ENCODE data around the gene LRRC45. TPM values are rescaled to one million over a fixed set of nuclear protein-coding genes. Genes with fewer than 3 reads are reported as not detected.

The LRRC45 gene
- total RNA-seq, 1 donor: 5.5 TPM

DNA sequence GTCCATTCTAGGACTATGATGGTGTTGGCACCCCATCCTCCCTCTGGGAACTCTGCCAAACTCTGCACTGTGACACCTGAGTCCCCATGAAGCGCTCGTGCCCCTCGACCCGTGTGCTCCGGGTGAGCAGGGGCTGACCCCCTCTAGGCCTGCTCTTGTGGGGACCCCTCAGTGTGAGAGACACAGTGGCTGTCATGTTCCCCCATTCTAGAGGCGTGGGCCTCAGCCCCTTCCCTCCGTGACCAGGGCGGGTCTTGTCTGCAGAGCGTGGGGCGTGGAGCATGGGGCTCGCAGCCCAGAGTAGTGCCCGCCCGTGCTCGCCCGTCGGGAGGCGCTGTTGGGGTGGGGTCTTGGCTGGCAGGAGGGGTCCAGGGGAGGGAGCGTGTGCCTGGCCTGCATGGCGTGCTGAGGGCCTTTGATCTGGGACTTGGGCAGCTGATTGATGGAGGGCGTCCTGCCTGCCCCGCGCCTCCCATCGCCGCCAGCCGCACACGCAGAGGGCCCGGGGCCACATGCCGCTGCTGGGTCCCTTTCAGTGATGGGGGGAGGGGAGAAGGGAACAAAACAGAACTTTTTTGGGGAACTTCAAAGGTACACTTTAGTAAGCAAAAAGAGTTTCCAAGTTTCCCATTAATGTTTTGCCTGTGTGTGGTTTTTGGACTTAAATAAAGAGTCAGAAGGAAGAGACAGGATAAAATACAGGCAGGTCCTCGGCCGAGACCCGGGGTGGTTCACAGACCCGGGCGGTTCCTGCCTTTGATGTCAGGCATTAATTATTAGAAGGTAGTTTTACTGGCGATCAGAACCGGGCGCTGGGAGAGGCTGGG, 22.9 kb upstream of the LRRC45 start:
- Histone ChIP-seq H3K4me1 (ENCODE audit: insufficient read depth, low read length) (no peaks in the 10 kb centered on the region), H3K4me3 (ENCODE audit: low read length) (no peak overlapping the region), H3K27me3 (ENCODE audit: insufficient read depth, low read length) (no peaks in the 10 kb centered on the region), H3K9me3 (ENCODE audit: low read depth, low read length) (no peaks in the 10 kb centered on the region)

DNA sequence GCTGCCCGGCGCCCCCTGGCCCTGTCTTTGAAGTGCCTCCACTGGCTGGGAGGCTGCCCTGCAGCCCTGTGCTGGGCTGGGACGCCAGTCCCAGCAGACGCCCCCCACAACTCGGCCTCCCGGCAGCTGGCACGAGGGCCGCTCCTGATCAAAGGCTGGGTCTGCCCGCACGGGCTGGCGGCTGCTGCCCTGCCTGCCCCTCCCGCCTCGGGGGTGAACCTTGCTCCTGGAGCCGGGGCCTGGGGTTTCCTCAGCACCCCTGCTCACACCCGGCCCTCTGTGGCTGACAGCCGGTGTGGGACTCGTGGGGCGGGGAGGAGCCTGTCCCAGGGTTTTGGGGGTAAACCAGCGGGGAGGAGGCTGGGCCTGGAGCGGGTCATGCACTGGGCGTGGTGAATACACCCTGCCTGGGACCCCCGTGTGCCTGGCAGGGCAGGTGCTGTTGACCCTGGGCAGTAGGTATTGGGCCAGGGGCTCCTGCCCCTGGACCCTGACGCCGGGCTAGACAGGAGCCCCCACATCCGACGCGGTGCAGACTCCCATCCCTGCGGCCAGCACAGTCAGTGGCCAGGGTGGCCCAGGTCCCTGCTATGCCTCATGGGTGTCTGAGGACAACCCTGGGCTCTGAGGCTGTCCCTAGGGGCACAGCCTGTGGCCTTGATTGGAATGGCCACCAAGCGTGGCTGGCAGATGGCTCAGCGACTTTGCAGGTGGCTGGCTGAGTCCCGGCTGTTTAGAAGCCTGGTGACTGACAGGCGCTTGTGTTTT, 22.1 kb upstream of the LRRC45 start:
- H3K4me1 ChIP-seq (ENCODE audit: insufficient read depth, low read length): no peaks in the 10 kb centered on the region
- H3K9me3 ChIP-seq (ENCODE audit: low read depth, low read length): no peaks in the 10 kb centered on the region
- no peak overlapping the region for H3K4me3 ChIP-seq (ENCODE audit: low read length)
- H3K27me3 ChIP-seq (ENCODE audit: insufficient read depth, low read length): no peaks in the 10 kb centered on the region

DNA sequence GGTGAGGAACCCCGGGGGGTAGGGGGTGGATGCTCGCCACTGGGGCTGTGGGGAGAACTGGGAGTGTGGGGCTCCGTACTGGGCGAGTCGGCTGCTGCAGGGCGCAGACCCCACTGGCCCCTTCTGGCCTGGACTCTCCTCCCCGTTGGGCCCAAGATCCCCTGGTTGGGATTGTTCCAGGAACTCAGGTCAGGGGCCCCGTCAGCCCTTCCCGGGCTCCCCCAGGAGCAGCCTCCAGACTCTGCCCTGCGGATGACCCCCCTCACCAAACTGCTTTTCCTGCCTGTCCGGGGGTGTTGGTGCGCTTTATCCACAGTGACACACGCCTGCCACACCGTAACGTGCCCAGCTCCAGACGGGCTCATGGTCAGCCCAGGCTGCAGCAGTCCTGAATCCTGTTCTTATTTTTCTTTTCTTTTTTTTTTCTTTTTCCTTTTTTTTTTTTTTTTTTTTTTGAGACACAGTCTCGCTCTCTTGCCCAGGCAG, 21.5 kb upstream of the LRRC45 start:
- Histone ChIP-seq H3K4me3 (ENCODE audit: low read length) (no peak overlapping the region), H3K27me3 (ENCODE audit: insufficient read depth, low read length) (no peaks in the 10 kb centered on the region), H3K9me3 (ENCODE audit: low read depth, low read length) (no peaks in the 10 kb centered on the region), H3K4me1 (ENCODE audit: insufficient read depth, low read length) (no peaks in the 10 kb centered on the region)

DNA sequence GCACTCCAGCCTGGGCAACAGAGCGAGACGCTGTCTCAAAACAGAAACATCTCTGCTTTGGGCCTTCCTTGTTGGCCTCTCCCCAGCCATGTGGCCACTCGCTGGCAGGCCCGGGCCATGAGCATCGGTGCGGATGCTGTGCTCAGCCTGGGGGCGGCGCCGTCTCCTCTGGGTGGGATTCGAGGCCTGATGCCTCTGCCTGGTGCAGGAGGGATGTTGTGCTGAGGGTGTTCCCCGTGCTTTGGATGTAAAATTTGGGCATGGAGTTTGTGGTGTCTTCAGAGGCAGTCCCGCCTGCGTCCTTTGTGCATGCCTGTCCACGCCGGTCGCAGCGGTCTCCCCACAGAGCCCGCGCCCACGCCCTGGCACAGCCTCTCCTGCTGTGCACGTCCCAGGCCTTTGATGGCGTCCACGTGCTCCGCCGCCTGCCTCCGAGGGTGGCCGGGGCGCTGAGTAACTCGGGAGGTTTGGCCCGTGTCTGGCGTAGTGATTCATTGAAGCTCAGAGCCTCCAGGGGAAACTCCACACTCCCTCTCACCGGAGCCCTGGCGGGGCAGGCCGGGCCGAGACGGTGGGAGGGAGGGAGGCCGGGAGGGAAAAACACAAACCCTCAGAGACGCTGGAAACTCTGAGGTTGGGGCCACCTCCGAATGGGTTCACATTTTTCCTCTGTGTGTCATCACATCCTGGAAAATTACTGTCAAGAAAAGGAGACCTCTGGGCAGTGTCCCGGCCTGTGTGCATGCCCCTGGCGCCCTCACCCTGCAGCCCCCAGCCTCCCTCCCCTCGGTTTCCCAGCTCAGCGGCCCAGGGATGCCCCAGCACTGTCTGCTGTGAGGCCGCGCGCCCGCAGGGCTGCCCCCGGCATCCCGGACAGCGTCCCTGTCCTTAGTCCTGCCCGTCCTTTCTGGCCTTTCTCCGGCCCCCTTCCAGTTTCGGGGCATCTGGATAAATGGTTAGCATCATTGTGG, 19.4 kb upstream of the LRRC45 start:
- Histone ChIP-seq H3K4me3 (ENCODE audit: low read length) (no peak overlapping the region), H3K9me3 (ENCODE audit: low read depth, low read length) (no peaks in the 10 kb centered on the region), H3K4me1 (ENCODE audit: insufficient read depth, low read length) (no peaks in the 10 kb centered on the region), H3K27me3 (ENCODE audit: insufficient read depth, low read length) (no peaks in the 10 kb centered on the region)

DNA sequence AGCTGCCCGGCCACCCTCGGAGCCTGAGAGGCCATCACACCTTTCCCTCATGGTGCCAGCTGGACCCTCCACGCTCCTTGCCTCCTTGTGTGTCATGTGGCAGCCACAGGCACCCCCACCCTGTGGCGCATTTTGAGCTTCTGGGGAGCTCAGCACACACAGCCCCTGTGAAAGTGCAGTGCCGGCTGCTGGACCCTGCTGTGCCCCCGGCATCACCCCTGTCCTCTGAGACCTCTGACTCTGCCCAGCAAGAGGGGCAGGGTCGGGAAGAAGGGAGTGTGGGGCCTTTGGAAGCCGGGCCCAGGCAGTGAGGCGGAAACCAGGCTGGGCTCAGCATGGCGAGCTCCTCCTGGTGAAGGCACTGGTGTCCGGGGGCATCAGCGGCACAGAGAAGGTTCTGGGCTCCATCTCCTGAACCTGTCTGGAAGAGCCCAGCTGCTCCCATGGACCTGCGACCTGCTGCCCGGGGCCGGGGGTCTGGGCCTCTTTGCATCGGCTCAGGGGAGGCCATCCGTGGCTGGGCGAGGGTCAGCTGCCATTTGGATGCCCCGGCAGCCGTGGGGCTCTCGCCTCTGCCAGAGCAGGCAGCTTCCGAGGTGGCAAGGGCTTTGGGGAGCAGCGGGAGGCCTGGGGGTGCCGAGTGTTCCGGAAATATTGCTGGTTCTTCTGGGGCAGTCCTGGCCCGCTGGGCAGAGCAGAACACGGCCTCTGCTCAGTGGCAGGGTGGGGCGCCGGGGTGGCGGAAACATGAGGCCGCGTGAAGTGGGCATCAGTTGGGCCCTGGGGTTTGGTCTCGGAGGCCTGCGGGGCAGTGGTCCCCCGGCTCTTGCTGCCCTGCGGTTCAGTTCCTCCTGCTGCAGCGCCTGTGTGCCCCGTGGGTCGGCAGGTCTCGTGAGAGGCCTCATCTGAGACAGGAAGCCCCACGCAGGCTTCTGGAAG, 18.3 kb upstream of the LRRC45 start:
- Histone ChIP-seq H3K27me3 (ENCODE audit: insufficient read depth, low read length) (no peaks in the 10 kb centered on the region), H3K4me3 (ENCODE audit: low read length) (no peak overlapping the region), H3K9me3 (ENCODE audit: low read depth, low read length) (no peaks in the 10 kb centered on the region), H3K4me1 (ENCODE audit: insufficient read depth, low read length) (no peaks in the 10 kb centered on the region)

DNA sequence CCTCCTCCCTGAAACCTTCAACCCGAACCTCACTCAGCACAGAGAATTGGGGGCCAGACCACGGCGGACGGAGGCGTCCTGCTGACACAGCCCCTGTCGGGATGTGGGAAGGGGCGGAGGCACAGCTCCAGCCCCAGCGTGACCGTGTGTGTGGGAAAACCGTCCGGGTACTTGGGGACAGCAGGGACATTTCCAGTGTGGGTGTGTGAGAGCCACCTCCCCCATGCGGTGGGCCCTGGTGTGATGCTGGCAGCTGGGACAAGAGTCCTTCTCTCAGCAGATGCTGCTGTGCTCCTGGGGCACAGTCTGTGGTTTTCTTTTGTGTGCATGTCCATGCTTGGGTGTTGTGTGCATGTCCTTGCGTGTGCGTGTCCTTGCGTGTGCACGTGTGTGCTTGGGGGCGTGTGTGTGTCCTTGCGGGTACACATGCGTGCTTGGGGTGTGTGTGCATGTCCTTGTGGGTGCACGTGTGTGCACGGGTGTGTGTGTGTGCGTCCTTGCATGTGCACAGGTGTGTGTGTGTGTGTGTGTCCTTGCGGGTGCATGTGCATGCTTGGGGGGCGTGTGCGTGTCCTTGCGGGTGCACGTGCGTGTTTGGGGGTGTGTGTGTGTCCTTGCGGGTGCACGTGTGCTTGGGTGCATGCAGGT, 17.3 kb upstream of the LRRC45 start:
- Histone ChIP-seq H3K9me3 (ENCODE audit: low read depth, low read length) (no peaks in the 10 kb centered on the region), H3K4me1 (ENCODE audit: insufficient read depth, low read length) (no peaks in the 10 kb centered on the region), H3K27me3 (ENCODE audit: insufficient read depth, low read length) (no peaks in the 10 kb centered on the region), H3K4me3 (ENCODE audit: low read length) (no peak overlapping the region)

DNA sequence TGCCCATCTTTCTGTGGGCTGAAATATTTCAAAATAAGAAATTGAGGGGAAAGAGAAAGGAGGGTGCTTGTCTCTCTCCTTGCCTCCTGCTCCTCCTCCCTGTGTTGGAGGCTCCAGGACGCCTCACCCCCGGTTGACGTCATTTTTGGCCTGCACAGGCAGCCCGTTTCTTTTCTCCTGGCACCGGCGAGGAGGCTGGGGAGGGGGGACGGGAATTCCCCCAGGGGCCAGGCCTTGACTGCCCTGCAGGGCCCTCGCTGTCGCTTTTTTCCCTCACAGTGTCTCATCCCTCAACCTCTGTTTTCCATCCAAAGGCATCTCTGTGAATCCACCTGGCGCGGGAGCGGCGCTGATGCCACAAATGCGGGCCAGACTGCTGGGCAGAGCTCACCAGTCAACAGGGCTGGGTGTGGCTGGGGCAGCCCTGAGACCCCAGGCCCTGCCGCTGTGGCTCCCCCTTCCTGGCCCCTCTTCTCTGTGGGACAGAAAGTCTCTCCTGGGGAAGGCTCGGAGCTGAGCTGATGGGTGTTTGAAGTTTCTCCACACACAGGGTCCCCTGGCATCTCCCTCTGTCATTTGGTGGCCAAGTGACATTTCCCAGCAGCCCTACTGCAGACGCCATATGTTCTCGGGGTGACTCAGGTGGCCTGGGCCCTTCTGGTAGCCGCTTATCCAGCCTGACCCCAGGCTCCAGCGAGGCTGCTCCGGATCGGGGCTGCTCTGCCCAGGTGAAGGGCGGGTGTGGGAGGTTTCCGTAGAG, 16.5 kb upstream of the LRRC45 start:
- no peaks in the 10 kb centered on the region for H3K27me3 ChIP-seq (ENCODE audit: insufficient read depth, low read length)
- no peaks in the 10 kb centered on the region for H3K9me3 ChIP-seq (ENCODE audit: low read depth, low read length)
- no peaks in the 10 kb centered on the region for H3K4me1 ChIP-seq (ENCODE audit: insufficient read depth, low read length)
- H3K4me3 ChIP-seq (ENCODE audit: low read length): no peak overlapping the region

DNA sequence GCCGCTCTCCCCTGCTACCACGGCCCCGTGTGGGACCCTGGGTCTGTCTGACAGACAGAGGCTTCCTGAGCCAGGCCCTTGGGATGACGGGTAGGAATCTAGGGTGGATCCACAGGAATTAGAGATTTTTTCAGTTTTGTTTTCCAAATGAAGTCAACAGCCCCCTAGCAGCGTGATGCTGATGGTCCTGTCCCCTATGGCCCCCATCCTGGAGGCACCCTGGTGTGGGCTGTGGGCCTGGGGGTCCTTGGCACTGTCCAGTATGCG, 15.9 kb upstream of the LRRC45 start:
- no peaks in the 10 kb centered on the region for H3K4me1 ChIP-seq (ENCODE audit: insufficient read depth, low read length)
- H3K9me3 ChIP-seq (ENCODE audit: low read depth, low read length): no peaks in the 10 kb centered on the region
- H3K4me3 ChIP-seq (ENCODE audit: low read length): no peak overlapping the region
- no peaks in the 10 kb centered on the region for H3K27me3 ChIP-seq (ENCODE audit: insufficient read depth, low read length)

DNA sequence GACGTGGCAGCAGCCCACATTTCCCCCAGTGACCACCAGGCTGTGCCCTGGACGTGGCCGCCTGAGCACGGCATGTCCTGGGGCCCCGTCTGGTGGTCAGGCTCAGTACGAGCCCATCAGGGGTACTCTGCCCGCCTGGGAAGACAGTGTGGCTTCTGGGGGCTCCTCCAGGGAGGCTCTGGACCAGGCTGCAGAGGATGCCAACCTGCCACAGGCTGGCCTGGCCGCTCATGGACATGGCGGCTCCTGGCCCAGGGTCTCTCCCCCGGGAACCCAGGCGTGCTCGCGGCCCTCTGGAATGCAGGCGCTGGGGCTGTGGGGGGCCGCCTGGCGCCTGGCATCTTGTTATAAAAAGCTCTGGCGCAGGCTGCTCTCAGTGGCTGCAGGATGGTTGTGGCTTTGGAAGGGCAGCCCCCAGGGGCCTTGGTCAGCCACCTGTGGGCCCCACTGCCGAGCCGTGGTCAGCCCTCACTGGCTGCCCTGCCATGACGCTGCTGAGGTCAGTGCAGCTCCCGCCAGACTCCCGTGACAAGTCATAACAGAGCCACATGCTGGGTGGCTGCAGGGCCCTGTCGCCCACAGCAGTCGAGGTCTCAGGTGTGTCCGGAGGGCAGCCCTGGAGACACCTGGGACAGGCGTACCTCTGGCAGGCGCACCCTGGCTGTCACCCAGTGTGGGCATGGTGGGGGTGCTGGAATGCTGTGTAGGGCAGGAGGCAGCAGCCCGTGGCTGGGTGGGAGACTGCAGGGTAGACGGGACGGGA, 15.4 kb upstream of the LRRC45 start:
- Histone ChIP-seq H3K4me3 (ENCODE audit: low read length) (no peak overlapping the region), H3K9me3 (ENCODE audit: low read depth, low read length) (no peaks in the 10 kb centered on the region), H3K4me1 (ENCODE audit: insufficient read depth, low read length) (no peaks in the 10 kb centered on the region), H3K27me3 (ENCODE audit: insufficient read depth, low read length) (no peaks in the 10 kb centered on the region)

DNA sequence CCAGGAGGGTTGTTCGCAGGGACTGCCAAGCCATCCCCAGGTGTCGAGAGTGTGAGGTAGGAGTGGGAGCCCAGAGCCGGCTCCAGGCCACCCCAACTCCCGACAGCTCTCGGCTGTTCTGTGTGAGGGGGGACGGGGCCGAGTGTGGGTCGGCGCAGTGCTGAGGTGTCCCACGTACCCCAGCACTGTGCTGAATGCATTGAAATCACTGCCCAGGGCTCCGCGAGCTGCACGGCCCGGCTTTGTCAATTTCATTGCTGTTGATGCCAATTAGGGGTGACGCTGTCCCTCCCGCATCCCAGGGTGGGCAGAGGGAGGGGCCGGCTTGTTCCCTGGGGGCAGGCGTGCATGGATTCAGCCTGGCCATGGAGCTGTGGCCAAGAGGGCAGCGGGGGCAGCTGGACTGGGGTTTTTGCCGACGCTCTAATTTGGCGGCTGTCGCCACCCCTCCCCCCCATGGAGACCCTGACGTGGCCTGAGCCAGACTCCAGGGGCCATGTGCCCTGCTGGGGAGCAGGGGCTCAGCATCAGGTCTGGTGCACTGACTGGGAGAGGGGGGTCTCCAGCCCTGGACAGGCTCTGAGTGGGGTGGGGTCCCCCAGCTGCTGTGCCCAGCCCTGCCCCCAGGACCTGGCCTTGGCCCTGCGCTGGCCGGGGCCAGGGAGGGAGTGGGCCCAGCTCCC, 14.7 kb upstream of the LRRC45 start:
- H3K27me3 ChIP-seq (ENCODE audit: insufficient read depth, low read length): no peaks in the 10 kb centered on the region
- H3K4me1 ChIP-seq (ENCODE audit: insufficient read depth, low read length): no peaks in the 10 kb centered on the region
- H3K4me3 ChIP-seq (ENCODE audit: low read length): no peak overlapping the region
- no peaks in the 10 kb centered on the region for H3K9me3 ChIP-seq (ENCODE audit: low read depth, low read length)

DNA sequence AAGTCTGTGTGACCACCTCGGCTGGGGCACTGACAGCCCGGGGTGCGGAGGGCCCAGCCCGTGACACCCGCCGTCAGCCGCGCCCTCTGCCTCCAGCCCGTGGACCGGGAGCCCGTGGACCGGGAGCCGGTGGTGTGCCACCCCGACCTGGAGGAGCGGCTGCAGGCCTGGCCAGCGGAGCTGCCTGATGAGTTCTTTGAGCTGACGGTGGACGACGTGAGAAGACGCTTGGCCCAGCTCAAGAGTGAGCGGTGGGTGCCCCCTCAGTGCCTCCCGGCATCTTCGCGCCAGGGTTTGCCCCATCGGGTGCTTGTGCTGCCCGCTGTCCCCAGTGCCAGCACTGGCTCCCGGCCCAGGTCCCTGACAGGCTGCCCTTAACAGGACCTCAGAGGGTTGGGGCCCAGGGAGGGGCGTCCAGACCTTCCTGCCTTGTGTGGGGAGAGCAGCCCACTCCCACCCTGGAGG, 14.1 kb upstream of the LRRC45 start:
- H3K4me1 ChIP-seq (ENCODE audit: insufficient read depth, low read length): no peaks in the 10 kb centered on the region
- no peaks in the 10 kb centered on the region for H3K27me3 ChIP-seq (ENCODE audit: insufficient read depth, low read length)
- H3K9me3 ChIP-seq (ENCODE audit: low read depth, low read length): no peaks in the 10 kb centered on the region

DNA sequence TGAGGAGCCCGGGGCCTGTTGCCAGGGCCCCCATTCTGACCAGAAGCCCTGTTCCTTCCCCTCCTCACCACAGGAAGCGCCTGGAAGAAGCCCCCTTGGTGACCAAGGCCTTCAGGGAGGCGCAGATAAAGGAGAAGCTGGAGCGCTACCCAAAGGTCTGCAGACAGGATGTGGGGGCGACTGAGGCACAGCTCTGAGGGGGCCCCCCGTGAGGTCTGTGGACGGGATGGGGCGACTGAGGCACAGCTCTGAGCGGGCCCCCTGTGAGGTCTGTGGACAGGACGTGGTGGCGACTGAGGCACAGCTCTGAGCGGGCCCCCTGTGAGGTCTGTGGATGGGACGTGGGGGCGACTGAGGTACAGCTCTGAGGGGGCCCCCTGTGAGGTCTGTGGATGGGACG, 13.7 kb upstream of the LRRC45 start:
- no peaks in the 10 kb centered on the region for H3K4me1 ChIP-seq (ENCODE audit: insufficient read depth, low read length)
- H3K4me3 ChIP-seq (ENCODE audit: low read length): no peak overlapping the region
- no peaks in the 10 kb centered on the region for H3K27me3 ChIP-seq (ENCODE audit: insufficient read depth, low read length)
- H3K9me3 ChIP-seq (ENCODE audit: low read depth, low read length): no peaks in the 10 kb centered on the region

More for the DNA sequence above, 14.1 kb upstream of the LRRC45 start:
- no peak overlapping the region for H3K4me3 ChIP-seq (ENCODE audit: low read length)

All from mononuclear cell (primary cell).